GM18498 (cell line): ENCODE measurements around the gene NUDC.

Experiments
- ATAC-seq: cut with Tn5 transposase; IDR thresholded peaks from one replicate; pipeline ENCODE4 v1.9.1; 2021; ENCODE audit warnings: mild to moderate bottlenecking, moderate library complexity; ENCODE audit not compliant: unreplicated experiment

NUDC gene

GRCh38 chr1:26949266-26949925 lies 27.9 kb downstream of the NUDC start:
- ATAC-seq, result no peak

GRCh38 chr1:26949926-26950319 lies 28.4 kb downstream of the NUDC start:
- no peak for ATAC-seq

GRCh38 chr1:26950602-26951001 lies 29.1 kb downstream of the NUDC start:
- no peak for ATAC-seq

- ATAC-seq, result no peak
These were observed 29.7 kb downstream of the NUDC start for GRCh38 chr1:26951216-26951615.

- no peak for ATAC-seq
These were observed 30.4 kb downstream of the NUDC start for GRCh38 chr1:26951821-26952497.

GRCh38 chr1:26953374-26953773 lies 31.8 kb downstream of the NUDC start:
- no peak for ATAC-seq

GRCh38 chr1:26956321-26956720 lies 34.8 kb downstream of the NUDC start:
- ATAC-seq, result no peak

- ATAC-seq, result no peak
These were observed 35.8 kb downstream of the NUDC start for GRCh38 chr1:26957306-26957705.

- no peak for ATAC-seq
These were observed 37.7 kb downstream of the NUDC start for GRCh38 chr1:26959270-26959669.

- no peak for ATAC-seq
These were observed 38.4 kb downstream of the NUDC start, which contains the start of gene KDF1 for GRCh38 chr1:26959722-26960624. Gene KDF1, minus strand, starts transcription at chr1:26960468. Its CDS starts 8,088 bp downstream, at chr1:26952380.

- ATAC-seq, result no peak
These were observed 39.1 kb downstream of the NUDC start for GRCh38 chr1:26960625-26960966.

- no peak for ATAC-seq
These were observed 40.3 kb downstream of the NUDC start for GRCh38 chr1:26961826-26962225.

GRCh38 chr1:26965213-26965612 lies 43.7 kb downstream of the NUDC start:
- ATAC-seq, result no peak

GRCh38 chr1:26965628-26966027 lies 44.1 kb downstream of the NUDC start:
- no peak for ATAC-seq

- no peak for ATAC-seq
These were observed 49.3 kb downstream of the NUDC start for GRCh38 chr1:26970810-26971209.

GRCh38 chr1:26971590-26971989 lies 50.0 kb downstream of the NUDC start:
- no peak for ATAC-seq

- ATAC-seq, result no peak
These were observed 50.8 kb downstream of the NUDC start for GRCh38 chr1:26972390-26972789.

GRCh38 chr1:26972821-26973220 lies 51.3 kb downstream of the NUDC start:
- ATAC-seq, result no peak

GRCh38 chr1:26976621-26977510 lies 55.3 kb downstream of the NUDC start:
- ATAC-seq, result no peak

- ATAC-seq, result no peak
These were observed 57.4 kb downstream of the NUDC start for GRCh38 chr1:26978901-26979300.
